Nephron (organoid): ENCODE results near the gene FBLN2.
"Not testable (repeated sequence)": the region's sequence is repeated elsewhere in the genome, so short reads cannot be mapped to it uniquely, and the experiment has no call there.

Experiments used
- H3K27ac Mint-ChIP-seq, 3 experiments: 2 replicates each; pipeline ENCODE4 v1.8.0; 2020; ENCODE audit warnings: mixed read lengths in 3 of 3, mild to moderate bottlenecking in 2 of 3, moderate library complexity in 1 of 3
- H3K27me3 Mint-ChIP-seq: 2 replicates; pipeline ENCODE4 v1.8.0; 2021; ENCODE audit warnings: low read depth, mild to moderate bottlenecking, moderate library complexity, mixed read lengths
- H3K36me3 Mint-ChIP-seq: 2 replicates; pipeline ENCODE4 v1.8.0; 2020; ENCODE audit warnings: low read depth, mixed read lengths
- H3K4me1 Mint-ChIP-seq: 2 replicates; pipeline ENCODE4 v1.8.0; 2020; ENCODE audit warnings: mixed read lengths
- H3K4me3 Mint-ChIP-seq, 3 experiments: 2 replicates each; pipeline ENCODE4 v1.8.0; 2020; ENCODE audit warnings: mild to moderate bottlenecking in 3 of 3, mixed read lengths in 3 of 3, moderate library complexity in 2 of 3
- H3K9me3 Mint-ChIP-seq: 2 replicates; pipeline ENCODE4 v1.8.0; 2020; ENCODE audit warnings: mixed read lengths
- TF ChIP-seq, protein P1 (sequence below), 3 experiments: fragments of 200-600 bp; sonication (generic); IDR thresholded peaks; one replicate each; pipeline ENCODE4 v1.5.0; 2021; ENCODE audit warnings: antibody characterized with exemption in 3 of 3; ENCODE audit not compliant: unreplicated experiment in 3 of 3

The FBLN2 gene

DNA sequence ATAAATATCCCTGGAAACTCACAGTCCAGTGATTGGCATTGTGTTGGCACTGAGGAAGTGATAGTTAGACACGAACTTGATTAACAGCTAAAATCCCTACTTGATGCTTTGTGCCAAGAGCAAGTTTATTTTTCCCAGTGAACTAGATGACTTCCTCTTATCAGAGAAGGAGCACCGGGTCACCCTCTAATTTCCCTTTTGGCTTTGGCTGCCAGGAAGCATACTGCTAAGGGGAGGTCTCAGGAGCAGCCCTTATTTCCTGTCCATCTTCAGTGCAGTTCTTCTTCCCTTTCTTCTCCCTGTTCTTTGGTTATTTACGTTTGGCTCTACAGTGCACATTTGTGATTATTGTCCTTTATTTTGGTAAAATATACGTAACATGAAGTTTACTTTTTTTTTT lies 13.0 kb downstream of the FBLN2 start:
- Mint-ChIP-seq H3K36me3 (no peaks in the 10 kb centered on the region), H3K4me3 (no peak overlapping the region), H3K27ac (no peak overlapping the region), H3K9me3 (no peaks in the 10 kb centered on the region), H3K4me1 (peaks cover 25% of the 10 kb centered on the region), H3K27me3 (peaks cover 38% of the 10 kb centered on the region)
- TF ChIP-seq, protein P1, sequence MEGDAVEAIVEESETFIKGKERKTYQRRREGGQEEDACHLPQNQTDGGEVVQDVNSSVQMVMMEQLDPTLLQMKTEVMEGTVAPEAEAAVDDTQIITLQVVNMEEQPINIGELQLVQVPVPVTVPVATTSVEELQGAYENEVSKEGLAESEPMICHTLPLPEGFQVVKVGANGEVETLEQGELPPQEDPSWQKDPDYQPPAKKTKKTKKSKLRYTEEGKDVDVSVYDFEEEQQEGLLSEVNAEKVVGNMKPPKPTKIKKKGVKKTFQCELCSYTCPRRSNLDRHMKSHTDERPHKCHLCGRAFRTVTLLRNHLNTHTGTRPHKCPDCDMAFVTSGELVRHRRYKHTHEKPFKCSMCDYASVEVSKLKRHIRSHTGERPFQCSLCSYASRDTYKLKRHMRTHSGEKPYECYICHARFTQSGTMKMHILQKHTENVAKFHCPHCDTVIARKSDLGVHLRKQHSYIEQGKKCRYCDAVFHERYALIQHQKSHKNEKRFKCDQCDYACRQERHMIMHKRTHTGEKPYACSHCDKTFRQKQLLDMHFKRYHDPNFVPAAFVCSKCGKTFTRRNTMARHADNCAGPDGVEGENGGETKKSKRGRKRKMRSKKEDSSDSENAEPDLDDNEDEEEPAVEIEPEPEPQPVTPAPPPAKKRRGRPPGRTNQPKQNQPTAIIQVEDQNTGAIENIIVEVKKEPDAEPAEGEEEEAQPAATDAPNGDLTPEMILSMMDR (IDR thresholded peaks at IDR 0.05; ENCODE audit: unreplicated experiment in 3 of 3): no peak

GRCh38 chr3:13562421-13562820 lies 13.5 kb downstream of the FBLN2 start:
- H3K27ac Mint-ChIP-seq: not testable (repeated sequence)
- H3K4me1 Mint-ChIP-seq: peaks cover 25% of the 10 kb centered on the region

GRCh38 chr3:13563321-13563720 lies 14.4 kb downstream of the FBLN2 start:
- peaks cover 25% of the 10 kb centered on the region for H3K4me1 Mint-ChIP-seq
- no peak overlapping the region for H3K27ac Mint-ChIP-seq

More at GRCh38 chr3:13562421-13562820, 13.5 kb downstream of the FBLN2 start:
- not testable (repeated sequence) for H3K4me3 Mint-ChIP-seq, H3K36me3 Mint-ChIP-seq, H3K9me3 Mint-ChIP-seq
- peaks cover 37% of the 10 kb centered on the region for H3K27me3 Mint-ChIP-seq

DNA sequence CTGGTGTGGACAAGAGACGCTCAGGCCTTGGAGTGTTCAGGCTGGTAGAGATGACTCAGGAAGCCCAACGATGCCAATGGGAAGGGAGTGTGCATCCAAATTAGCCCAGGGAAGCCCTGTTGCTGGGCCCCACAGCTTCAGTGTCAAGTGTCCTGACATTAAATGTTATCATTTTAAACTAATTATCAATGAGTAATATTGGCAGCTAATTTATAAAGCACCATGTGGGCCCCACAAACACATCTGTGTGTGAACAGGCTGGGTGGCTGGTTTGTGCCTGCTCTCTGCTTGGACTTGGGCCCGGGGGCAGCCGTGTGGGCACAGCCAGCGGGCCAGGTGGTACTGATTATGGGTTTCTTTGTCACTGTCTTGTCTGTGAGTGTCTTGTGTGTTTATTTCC lies 15.0 kb downstream of the FBLN2 start:
- Mint-ChIP-seq H3K27ac (no peak overlapping the region), H3K9me3 (no peaks in the 10 kb centered on the region), H3K27me3 (peaks cover 34% of the 10 kb centered on the region), H3K4me3 (no peak overlapping the region), H3K4me1 (peaks cover 25% of the 10 kb centered on the region), H3K36me3 (no peaks in the 10 kb centered on the region)
- TF ChIP-seq, protein P1 (IDR thresholded peaks at IDR 0.05; ENCODE audit: unreplicated experiment in 3 of 3): no peak

More at GRCh38 chr3:13563321-13563720, 14.4 kb downstream of the FBLN2 start:
- TF ChIP-seq, protein P1 (IDR thresholded peaks at IDR 0.05; ENCODE audit: unreplicated experiment in 3 of 3): no peak
- H3K9me3 Mint-ChIP-seq: no peaks in the 10 kb centered on the region
- peaks cover 37% of the 10 kb centered on the region for H3K27me3 Mint-ChIP-seq
- no peaks in the 10 kb centered on the region for H3K36me3 Mint-ChIP-seq
- H3K4me3 Mint-ChIP-seq: no peak overlapping the region

- Mint-ChIP-seq H3K4me3 (no peak overlapping the region), H3K9me3 (no peaks in the 10 kb centered on the region), H3K4me1 (peaks cover 16% of the 10 kb centered on the region), H3K27ac (no peak overlapping the region), H3K36me3 (no peaks in the 10 kb centered on the region), H3K27me3 (peaks cover 33% of the 10 kb centered on the region)
- TF ChIP-seq, protein P1 (IDR thresholded peaks at IDR 0.05; ENCODE audit: unreplicated experiment in 3 of 3): no peak
Observed at GRCh38 chr3:13564751-13565560, 16.0 kb downstream of the FBLN2 start.

GRCh38 chr3:13565581-13566452 lies 16.9 kb downstream of the FBLN2 start:
- Mint-ChIP-seq H3K4me1 (peaks cover 7% of the 10 kb centered on the region), H3K9me3 (no peaks in the 10 kb centered on the region), H3K27me3 (peaks cover 27% of the 10 kb centered on the region), H3K4me3 (no peak overlapping the region), H3K27ac (no peak overlapping the region), H3K36me3 (no peaks in the 10 kb centered on the region)
- TF ChIP-seq, protein P1 (IDR thresholded peaks at IDR 0.05; ENCODE audit: unreplicated experiment in 3 of 3): no peak
